ENCODE data around the gene MYLK2.
"Not testable (repeated sequence)": the region's sequence is repeated elsewhere in the genome, so short reads cannot be mapped to it uniquely, and the experiment has no call there.

MYLK2 gene

DNA sequence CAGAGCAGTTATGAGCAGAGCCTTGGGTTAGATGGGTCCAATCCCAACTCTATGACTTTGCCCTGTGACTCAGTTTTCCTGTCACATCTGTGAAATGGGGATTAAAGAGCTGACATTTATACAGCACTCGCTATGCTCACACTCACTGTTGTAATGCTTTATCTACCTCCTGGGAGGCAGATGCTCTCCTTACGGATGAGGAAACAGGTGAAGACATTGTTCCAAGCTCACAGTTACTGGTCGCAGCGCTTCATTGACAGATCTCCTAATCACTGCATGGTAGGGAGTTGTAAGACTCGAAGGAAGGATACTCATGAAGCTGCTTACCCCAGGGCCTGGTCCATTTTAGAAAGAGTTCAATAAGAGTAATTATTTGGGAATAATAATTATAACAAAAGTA is 2.9 kb upstream of the MYLK2 start:
- no peak for DNase-seq

DNA sequence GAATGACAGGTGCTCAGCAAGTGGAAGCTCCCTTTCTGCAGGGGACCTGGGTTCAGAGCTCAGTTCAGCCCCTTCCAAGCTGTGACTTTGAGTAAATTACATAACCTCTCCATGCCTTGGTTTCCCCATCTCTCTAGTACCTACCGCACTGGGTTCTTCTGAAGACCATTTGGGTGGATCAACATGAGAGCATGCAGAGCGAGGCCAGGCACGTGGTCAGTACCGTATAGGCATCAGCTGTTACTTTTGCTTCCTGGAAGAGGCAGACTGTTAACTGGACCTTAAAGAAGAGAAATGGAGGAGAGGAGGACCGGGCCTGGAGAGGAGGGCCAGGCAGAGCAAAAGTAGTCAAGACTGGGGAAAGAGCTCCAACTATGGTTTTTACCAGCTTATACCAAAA is 1.7 kb upstream of the MYLK2 start:
- no peak for DNase-seq

DNA sequence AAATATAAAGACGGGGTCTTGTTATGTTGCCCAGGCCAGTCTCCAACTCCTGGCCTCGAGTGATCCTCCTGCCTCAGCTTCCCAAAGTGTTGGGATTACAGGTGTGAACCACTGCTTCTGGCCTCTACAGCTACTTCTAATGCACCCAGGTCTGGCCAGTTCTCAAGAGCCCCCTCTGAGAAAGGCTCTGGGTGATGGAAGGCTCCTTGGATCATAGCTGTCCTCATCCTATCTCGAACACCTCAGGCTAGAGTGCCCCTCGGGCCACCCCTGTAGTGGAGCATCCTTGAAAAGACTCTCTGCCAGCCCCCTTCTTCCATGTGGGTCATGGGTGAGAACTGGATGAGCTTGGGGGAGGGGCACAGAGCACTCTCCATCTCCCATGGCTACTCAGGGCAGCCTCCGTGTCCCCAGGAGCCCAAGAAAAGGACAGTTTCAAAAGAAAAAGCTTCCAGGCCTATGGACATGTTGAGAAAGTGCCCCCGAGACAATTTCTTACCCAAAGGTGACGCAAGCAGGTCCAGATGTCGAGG is 714 bp upstream of the MYLK2 start:
- DNase-seq, result no peak

DNA sequence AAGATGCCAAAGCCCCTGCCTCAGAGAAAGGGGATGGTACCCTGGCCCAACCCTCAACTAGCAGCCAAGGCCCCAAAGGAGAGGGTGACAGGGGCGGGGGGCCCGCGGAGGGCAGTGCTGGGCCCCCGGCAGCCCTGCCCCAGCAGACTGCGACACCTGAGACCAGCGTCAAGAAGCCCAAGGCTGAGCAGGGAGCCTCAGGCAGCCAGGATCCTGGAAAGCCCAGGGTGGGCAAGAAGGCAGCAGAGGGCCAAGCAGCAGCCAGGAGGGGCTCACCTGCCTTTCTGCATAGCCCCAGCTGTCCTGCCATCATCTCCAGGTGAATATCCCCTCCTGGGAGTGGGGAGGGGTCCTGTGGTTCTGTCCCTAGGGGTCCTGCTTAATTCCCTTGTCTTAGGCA is 1.1 kb downstream of the MYLK2 start:
- no peak for DNase-seq

DNA sequence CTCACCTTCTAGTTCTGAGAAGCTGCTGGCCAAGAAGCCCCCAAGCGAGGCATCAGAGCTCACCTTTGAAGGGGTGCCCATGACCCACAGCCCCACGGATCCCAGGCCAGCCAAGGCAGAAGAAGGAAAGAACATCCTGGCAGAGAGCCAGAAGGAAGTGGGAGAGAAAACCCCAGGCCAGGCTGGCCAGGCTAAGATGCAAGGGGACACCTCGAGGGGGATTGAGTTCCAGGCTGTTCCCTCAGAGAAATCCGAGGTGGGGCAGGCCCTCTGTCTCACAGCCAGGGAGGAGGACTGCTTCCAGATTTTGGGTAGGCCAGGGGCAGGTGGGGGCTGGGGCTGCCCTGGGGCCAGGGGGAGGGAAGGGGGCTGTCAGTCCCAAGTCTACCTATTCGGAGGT is 2.3 kb downstream of the MYLK2 start:
- no peak for DNase-seq

DNA sequence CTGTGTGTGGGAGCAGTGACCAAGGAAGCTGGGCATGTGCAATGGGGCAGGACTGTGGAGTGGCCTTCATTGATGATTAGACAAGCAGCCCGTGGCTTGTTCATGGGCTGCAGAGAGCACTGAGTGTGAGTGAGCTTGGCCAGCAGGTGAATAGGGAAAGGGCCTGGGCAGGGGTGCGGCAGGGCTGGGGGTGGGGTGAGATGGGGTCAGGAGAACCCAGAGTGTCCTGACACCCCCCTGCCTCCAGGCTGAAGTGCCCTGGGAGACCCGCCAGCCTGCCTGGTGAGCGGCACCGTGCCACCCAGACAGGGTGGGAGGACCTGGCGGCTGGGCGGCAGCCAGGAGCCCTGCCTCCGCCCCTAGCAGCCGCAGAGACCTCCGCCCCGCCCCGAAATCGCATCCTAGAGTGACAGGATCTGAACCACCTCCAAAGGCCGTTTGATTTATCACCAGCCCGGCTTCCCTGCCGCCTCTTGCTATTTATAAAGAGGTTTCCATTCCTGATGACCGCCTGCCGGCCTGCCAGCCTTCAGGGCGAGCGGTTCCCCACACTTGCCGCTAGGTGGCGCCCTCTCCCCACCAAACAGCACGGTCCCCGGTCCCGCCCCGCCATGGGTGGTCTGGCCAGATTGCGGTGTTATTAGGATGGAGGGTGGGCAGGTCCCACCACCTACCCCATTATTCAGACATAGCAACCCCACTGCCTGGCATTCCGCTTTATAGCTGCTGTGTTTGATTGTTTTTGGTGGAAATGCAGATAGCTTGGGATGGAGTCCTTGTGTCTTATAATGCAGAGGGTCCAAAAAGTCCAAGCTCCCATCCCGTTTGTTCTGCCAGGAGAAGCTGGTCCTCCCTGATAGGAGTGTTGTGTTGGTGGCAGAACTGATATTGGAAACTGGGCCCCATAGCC is 3.5 kb downstream of the MYLK2 start:
- DNase-seq, result peak; percentile 67

DNA sequence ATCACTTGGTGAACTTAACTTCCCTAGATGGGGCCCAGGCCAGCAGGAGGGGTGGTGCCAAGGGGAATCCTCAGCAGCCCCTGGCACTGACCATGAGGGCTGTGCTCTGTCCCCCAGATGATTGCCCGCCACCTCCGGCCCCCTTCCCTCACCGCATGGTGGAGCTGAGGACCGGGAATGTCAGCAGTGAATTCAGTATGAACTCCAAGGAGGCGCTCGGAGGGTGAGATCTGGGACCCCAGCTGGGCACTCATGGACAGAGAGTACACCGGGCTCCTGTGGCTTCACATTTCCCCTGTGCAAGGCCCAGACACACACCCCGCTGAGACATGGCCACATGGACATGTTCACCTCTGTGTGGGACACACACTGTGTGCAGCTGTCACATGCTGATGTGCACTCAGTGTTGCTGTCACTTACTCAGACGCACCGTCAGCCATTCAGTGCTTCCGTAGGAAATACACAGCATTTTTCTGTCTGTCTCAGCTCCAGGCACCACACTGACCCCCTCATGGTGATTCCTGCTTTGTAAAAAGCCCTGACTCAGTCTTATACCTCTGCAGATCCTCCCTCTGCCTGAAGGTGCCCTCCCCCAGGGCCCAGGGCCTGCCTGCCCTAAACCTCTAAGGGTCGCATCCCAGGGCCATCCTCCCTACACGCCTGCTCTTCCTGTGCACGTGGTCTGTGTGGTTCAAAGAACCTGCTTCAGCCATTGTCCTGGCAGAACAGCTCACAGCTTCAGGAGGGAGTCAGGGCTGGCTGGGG is 4.4 kb downstream of the MYLK2 start:
- no peak for DNase-seq

DNA sequence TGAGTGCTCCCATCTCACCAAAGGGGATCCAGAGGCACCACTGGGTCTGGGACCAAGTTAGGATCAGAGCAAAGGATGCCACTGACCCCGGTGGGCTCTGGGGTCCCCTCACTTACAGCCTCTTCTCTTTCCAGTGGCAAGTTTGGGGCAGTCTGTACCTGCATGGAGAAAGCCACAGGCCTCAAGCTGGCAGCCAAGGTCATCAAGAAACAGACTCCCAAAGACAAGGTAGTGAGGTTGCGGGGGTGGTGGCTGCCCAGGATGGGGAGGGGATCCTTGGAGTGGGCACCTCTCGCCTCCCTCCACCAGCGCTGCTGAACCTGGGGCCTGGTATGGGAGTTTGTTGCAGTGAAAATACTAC is 4.9 kb downstream of the MYLK2 start:
- no peak for DNase-seq

DNA sequence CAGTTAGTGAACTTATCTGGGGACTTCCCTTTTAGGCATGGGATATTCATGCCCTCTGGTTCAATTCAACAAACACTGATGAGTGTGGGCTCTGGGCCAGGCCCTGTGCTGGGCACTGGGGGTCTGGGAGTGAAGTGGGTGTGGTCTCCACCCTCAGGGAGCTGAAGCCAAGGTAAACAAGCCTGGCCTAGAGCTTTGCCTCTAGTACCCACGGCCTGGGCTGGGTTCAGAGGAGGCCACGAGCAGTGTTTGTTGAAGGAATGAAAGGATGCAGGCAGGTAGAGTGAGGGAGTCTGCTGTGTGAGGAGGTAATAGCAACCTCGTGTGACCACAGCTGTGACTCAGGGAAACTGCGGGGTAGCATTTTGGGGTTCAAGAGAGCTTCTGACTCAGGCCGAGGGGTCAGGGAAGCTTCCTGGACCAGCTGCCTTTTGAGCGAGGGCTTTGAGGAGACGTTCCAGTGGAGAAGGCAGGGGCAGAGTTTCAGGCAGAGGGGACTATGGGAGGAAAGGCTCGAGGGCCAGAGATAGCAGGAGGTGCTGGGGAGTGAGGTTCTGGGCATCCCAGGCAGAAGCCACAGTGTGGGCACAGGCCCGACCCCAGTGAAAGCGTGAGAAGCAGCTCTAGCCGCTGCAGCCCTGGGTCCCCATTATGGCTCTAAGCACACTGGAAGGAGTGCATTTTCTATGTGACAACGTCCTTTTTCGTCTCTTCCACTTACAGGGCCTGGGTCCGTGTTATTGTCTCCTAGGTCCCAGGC is 5.6 kb downstream of the MYLK2 start:
- DNase-seq, result no peak

DNA sequence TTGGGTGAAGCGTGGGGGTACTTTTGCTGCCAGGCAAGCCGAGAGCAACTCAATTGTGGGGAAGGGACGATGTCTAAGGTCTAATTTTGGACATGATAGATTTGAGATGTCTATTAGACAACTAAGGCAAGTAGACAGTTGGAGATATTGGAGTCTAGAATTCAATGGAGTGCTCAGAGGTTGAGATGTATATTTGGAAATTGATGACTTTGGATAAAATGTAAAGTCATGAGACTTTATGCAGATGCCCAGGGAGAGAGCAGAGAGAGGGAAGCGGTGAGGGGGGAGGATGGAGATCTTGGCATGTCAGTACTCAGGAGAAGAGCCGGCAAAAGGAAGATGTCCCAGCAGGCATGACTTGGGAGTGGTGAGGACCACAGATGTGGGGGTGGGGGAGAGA is 6.9 kb downstream of the MYLK2 start:
- DNase-seq, result no peak

DNA sequence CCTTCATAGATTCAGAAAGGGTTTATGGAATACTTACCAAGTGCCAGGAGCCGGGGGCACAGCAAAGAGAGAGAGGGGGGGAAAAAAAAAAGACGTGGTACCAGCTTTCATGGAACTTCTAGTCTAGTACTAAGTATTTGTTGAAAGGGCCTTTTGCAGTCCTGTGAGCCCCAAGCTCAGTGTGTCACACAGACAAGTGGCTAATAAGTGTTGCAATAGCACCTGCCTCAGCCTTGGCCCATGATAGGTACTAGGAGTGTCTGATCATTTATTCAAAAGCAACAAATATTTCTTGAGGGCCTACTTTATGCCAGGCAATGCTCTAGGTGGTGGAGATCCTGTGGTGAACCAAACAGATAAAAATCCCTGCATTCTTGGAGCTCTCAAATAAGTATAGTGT is 7.9 kb downstream of the MYLK2 start:
- DNase-seq, result no peak

DNA sequence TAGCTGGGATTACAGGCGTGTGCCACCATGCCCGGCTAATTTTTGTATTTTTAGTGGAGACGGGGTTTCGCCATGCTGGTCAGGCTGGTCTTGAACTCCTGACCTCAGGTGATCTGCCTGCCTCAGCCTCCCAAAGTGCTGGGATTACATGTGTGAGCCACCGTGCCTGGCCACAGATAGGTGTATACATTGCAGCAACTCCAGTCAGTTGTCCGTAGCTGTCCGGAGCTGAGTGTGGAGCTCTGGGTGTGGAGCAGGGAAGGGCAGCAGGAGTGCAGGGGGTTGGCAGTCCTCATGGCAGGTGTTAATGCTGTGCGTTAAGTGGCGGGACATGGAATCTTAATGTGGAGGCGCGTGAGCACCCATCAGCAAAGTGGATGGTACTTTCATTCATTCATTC is 8.9 kb downstream of the MYLK2 start:
- DNase-seq, result not testable (repeated sequence)

DNA sequence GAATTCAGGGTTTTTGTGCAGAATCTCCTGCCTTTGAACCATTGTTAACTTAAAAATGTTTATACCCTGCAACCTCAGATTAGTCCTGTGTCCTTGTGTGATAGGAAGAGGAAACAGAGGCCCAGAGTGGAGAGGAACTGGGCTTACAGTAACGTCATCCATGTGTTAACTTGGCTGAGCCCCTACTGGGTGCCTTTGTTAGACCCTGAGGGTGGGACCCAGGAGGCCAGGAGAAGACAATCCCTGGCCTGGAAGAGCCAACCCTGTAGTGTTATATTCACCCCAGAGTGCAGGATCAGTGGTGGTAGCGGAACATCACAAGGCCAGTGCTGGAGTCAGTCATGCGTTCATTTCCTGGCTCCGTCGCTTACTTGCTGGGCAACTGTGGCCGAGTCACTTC is 10.6 kb downstream of the MYLK2 start:
- no peak for DNase-seq

DNA sequence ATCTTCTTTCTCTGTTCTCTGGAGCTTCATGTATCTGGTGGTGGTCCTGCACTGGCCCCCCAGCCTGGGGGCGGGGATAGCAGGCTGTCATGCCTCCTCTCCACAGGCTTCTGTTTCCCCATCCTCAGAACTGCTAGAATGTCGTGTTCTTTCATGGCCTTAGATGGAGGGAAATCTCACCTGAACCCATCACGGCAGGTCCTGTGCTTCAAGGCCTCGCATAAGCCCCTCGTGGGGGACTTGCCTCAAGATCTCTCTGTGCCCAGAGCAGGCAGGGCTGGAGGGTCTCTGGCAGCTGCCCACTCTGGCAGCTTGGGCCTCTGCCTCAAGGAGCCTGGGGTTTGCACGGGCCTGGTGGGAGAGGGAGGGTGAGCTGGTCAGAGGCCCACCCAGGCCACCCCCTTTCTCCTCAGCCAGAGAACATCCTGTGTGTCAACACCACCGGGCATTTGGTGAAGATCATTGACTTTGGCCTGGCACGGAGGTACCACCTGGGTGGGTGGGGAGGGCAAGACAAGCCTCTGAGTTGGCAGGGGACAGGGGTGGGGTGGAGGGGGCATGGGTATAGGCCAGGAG is 11.3 kb downstream of the MYLK2 start:
- DNase-seq, result no peak

DNA sequence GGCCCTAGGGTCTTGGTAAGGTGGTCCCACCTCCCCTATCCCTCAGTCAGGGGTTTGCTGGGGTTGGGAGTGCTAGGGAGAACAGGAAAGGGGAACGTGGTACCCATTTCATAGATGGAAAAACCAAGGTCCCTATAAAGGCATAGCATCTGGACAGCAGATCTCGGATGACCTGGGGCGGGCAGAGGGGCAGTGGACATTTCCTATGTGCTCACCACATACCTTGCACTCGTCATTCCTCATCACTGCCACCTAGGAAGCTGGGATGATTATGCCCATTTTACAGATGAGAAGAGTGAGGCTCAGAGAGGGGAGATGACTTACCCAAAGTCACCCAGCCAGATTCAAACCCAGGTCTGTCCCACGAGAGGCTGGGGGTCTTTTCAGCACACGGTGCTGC is 12.1 kb downstream of the MYLK2 start:
- DNase-seq, result no peak

DNA sequence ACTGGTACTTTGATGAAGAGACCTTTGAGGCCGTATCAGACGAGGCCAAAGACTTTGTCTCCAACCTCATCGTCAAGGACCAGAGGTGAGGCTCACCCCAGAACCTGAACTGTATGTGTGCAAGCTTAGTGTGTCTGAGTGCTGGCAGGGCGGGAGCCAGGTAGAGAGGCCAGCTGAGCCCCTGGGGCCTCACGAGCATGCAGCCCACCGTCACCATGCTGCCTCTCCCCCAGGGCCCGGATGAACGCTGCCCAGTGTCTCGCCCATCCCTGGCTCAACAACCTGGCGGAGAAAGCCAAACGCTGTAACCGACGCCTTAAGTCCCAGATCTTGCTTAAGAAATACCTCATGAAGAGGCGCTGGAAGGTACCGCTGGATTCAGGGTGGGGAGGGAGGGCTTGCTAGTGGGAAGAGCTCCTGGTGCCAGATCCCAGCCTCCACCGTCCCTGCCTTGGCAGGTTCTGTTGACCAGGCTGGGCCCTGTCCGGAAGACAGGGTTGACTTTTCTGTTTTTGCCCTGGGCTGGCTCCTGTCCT is 12.7 kb downstream of the MYLK2 start:
- no peak for DNase-seq

DNA sequence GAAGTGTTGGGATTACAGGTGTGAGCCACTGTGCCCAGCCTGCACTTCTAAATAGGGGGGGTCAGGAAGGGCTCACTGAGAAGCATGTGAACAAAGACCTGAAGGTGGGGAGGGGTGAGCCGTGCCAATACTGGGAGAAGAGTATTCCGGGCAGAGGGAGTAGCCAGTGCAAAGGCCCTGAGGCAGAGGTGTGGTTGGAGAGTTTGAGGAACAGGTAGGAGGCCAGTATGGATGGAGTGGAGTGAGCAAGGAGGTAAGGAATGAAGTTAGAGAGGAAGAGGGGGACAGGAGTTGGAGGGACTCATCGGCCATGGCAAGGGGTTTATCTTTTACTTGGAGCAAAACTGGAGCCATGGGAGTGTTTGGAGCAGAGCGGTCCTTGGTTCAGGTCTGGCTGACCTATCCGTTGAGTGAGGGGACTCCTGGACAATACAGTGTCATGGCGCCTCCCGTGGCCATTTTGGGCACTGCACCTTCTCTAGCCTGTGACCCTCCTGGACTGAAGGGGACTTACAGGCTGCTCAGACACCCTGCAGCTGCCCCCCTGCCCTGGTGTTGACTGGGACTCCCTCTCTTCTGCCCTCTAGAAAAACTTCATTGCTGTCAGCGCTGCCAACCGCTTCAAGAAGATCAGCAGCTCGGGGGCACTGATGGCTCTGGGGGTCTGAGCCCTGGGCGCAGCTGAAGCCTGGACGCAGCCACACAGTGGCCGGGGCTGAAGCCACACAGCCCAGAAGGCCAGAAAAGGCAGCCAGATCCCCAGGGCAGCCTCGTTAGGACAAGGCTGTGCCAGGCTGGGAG is 14.2 kb downstream of the MYLK2 start:
- DNase-seq, result peak; percentile 54

DNA sequence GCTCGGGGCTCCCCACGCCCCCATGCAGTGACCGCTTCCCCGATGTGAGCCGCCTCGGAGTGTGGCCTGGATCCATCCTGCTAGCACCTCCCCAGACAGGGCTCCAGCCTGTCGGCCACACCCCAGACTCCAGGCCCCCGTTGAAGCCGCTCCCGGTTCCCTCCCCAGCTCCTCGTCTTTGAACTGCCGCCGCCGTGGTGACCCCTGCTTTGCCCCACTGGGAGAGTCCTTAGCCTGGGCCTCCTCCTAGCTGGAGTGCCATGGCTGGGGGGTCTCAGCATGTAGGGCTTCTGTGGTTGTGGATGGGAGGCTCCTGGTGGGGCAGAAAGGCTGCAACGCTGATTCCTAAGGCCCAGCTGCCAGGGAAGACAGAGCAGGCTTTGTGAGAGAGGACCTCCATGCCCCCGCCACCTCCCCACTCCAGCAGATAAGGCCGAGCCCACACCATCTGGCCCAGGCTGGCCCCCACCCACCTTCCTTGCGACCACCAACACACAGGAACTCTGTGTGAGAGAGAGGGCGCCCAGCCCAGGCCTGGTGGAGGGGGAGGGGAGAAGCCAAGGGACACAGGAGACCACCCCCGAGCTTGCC is 14.9 kb downstream of the MYLK2 start:
- DNase-seq, result no peak

DNA sequence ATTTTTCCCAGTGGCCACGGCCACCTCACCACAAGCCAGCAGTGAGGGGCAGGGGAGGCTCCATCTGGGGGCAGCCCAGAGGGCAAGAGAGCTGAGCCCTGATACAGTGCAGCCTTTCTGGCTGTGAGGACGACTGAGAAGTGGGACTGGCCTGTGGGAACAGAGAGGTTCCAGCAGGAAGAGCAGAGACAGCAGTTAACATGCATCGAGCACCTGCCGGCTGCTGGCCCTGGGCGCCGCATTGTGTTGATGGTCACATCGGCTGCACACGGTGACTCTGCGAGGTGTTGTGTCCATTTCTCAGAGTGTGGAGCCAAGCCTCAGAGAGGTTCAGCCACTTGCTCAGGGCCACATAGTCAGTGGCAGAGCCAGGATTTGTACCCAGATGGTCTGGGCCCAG is 16.4 kb downstream of the MYLK2 start:
- no peak for DNase-seq

DNA sequence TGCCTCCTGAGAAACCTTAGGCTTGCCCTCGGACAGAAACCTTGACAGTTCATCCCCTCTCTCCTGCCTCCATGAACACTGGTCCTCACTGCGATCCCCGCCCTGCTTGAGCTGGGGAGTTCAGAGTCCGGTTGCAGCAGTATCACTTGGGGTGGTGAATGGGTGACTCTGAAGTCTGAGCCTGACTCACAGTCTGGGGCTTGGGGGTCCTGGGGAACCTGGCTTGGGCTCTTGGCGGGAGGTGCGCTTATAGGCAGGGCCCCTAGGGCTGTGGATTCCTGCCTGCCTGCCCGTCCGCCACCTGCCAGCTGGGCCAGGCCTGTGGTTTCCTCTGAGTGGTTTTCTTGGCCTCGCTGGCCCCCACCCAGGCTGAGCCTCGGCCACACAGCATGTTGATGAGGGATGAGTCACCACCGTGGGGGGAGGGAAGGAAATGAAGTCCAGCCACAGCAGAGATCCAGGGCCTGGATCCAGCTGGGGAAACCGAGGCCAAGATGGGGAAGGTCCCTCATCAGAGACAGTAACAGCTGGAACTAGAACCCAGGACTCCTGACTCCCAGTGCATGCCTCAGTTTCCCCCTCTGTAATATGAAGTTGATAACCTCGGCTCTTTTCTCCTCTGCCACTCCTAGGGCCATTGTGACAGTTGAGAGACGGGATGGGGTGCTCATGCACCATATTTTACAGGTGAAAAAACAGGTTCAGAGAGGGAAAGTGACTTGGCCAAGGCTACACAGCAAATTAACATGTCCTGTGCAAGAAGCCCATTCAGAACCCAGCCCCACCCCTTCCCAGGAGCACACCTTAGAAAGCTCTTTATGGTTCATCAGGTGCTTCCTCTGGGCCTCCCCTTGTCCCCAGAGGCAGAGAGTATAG is 17.1 kb downstream of the MYLK2 start:
- peak; percentile 96 for DNase-seq
